Neuron (in vitro differentiated cells): ENCODE measurements around the gene SEC23IP.

Experiments
- H2AFZ ChIP-seq: one replicate; pipeline ENCODE4 v1.6.1; 2013; ENCODE audit warnings: low read depth, mild to moderate bottlenecking, inconsistent platforms, low read length, moderate library complexity
- H3K27me3 ChIP-seq: one replicate; pipeline ENCODE4 v1.6.1; 2013; ENCODE audit warnings: low read length; ENCODE audit not compliant: insufficient read depth
- H3K36me3 ChIP-seq: one replicate; pipeline ENCODE4 v1.6.1; 2013; ENCODE audit warnings: low read length; ENCODE audit not compliant: insufficient read depth
- H3K4me1 ChIP-seq: one replicate; pipeline ENCODE4 v1.6.1; 2013; ENCODE audit warnings: low read length; ENCODE audit not compliant: insufficient read depth
- H3K4me3 ChIP-seq: 2 replicates; pipeline ENCODE4 v1.5.1; 2013; ENCODE audit warnings: mild to moderate bottlenecking, low read length, moderate library complexity
- H3K9me3 ChIP-seq: one replicate; pipeline ENCODE4 v1.6.1; 2013; ENCODE audit warnings: low read length

The SEC23IP gene

DNA sequence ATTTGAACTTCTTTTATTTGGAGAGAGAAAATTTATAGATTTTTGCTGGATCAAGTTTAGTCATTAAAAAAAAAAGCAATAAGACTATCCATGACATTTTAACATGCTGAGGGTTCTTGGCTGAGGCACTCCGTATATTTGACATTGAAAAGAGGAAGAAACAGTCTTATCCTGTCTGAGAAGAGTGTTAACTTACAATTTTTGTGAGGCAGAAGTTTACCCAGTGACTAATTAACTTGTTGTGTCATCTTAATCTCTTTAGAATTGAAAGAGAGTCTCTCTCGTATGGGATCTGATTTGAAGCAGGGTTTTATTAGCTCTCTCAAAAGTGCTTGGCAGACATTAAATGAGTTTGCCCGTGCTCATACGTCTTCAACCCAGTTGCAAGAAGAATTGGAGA, 39.3 kb downstream of the SEC23IP start:
- H3K27me3 ChIP-seq: no peaks in the 10 kb centered on the region
- H3K36me3 ChIP-seq: peaks cover 69% of the 10 kb centered on the region
- H3K4me3 ChIP-seq: no peak overlapping the region
- H2AFZ ChIP-seq: no peak overlapping the region
- H3K9me3 ChIP-seq: no peaks in the 10 kb centered on the region
- peaks cover 18% of the 10 kb centered on the region for H3K4me1 ChIP-seq

DNA sequence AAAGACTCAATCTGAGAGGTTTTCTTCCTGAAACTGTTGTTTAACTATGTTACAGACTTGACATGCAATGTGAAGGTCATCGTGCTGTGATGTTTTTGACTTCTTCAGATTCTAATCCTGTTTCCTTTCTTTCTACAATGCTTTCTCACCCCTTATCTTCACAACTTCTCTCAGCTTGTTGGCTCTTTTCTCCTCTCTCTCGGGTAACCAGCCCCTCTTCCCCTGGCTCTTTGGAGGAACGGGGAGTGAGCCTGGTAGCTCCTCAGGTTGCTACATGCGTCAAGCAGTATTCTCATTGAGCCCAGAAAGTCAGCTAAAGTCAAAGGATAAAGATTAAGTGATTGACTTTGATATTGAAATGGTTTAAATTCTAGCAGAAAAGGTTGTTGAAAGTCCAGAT, 40.1 kb downstream of the SEC23IP start:
- H3K4me1 ChIP-seq: peaks cover 18% of the 10 kb centered on the region
- no peak overlapping the region for H3K4me3 ChIP-seq
- H3K27me3 ChIP-seq: no peaks in the 10 kb centered on the region
- H3K9me3 ChIP-seq: no peaks in the 10 kb centered on the region
- H3K36me3 ChIP-seq: peaks cover 67% of the 10 kb centered on the region
- H2AFZ ChIP-seq: no peak overlapping the region

- Histone ChIP-seq H3K27me3 (no peaks in the 10 kb centered on the region), H3K4me1 (peaks cover 18% of the 10 kb centered on the region), H3K9me3 (no peaks in the 10 kb centered on the region), H2AFZ (no peak overlapping the region), H3K36me3 (peaks cover 66% of the 10 kb centered on the region), H3K4me3 (no peak overlapping the region)
Measured at GRCh38 chr10:119933179-119933578, 40.6 kb downstream of the SEC23IP start.

DNA sequence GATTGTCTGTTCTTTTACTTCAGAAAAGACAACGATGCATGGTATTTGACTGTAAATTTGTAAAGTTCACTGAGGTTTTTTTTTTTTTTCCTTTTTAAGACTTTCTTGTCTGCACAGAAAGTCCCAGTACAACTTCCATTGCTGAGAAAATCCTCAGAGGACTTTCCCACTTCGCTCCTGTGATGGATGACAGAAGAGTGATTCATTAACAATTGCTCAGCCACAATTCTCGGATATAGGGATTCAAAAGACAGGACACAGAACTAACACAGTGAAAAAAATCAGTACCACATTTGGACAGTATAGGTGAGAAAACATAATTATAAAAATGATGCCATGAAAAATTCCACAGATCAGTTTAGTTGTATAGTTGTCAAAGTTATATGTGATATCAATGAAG, 48.0 kb downstream of the SEC23IP start:
- Histone ChIP-seq H3K4me1 (no peaks in the 10 kb centered on the region), H3K27me3 (no peaks in the 10 kb centered on the region), H3K36me3 (peaks cover 58% of the 10 kb centered on the region), H2AFZ (no peak overlapping the region), H3K4me3 (no peak overlapping the region), H3K9me3 (no peaks in the 10 kb centered on the region)

DNA sequence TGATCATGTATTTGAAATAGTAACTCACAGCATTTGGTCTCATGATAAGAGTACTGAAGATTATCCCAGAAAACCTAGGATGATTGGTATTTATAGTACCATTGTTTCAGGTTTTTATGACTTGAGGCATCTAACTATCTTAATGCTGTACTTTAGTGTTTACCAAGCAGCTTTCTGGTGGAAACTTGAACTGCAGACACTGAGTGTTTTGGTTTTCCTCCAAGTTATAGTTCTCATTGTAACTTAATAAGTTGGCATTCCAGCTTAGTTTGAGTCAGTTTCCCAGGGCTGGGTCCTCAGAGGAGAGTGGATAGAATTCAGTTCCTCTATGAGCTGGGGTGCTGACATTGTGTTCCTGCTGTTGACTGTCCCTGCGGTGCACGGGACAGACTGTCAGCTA, 50.4 kb downstream of the SEC23IP start:
- Histone ChIP-seq H2AFZ (no peak overlapping the region), H3K9me3 (no peaks in the 10 kb centered on the region), H3K27me3 (no peaks in the 10 kb centered on the region), H3K36me3 (peaks cover 45% of the 10 kb centered on the region), H3K4me1 (no peaks in the 10 kb centered on the region), H3K4me3 (no peak overlapping the region)

GRCh38 chr10:119945805-119946204, 53.3 kb downstream of the SEC23IP start:
- H3K36me3 ChIP-seq: peaks cover 32% of the 10 kb centered on the region
- no peaks in the 10 kb centered on the region for H3K9me3 ChIP-seq
- H3K27me3 ChIP-seq: no peaks in the 10 kb centered on the region
- H2AFZ ChIP-seq: no peak overlapping the region
- no peaks in the 10 kb centered on the region for H3K4me1 ChIP-seq
- H3K4me3 ChIP-seq: no peak overlapping the region

DNA sequence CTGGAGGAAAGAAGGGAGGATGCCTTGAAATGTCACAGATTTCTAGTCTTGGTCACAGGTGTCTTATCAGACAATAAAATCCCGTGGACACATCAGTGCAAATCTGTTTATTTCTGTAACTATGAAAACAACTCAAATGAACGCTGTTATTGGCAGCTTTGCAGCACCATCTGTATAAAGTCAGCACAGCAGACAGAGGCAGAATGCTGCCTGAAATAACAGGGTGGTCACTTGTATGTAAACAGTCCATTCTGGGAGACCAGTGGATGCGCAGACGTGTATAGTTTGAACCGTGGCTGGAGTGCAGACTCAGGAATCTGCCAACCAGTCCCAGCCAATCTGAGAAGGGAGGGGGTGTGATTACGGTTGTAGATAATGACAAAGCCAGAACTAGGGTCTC, 54.8 kb downstream of the SEC23IP start:
- Histone ChIP-seq H3K4me3 (no peak overlapping the region), H3K36me3 (peaks cover 20% of the 10 kb centered on the region), H3K9me3 (no peaks in the 10 kb centered on the region), H3K27me3 (no peaks in the 10 kb centered on the region), H3K4me1 (no peaks in the 10 kb centered on the region), H2AFZ (no peak overlapping the region)

DNA sequence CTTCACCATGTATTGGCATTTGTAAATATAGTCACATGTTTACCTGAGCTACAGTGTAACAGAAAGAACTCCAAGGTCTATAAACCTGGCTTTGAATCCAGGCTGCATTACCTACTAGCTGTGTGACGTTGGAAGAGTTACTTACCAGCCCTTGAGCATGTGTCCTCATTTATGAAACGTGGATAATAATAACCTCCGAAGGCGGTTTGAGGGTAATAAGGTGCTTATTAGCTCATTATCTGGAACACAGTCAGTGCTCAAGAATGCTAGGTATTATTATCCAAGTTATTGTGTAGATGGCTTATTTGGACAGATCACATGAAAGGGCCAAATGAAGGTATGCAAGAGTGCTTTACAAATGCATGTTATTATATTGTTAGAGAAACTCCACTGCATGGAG, 64.9 kb downstream of the SEC23IP start:
- no peak overlapping the region for H2AFZ ChIP-seq
- H3K27me3 ChIP-seq: no peaks in the 10 kb centered on the region
- H3K36me3 ChIP-seq: no peaks in the 10 kb centered on the region
- no peaks in the 10 kb centered on the region for H3K4me1 ChIP-seq
- H3K4me3 ChIP-seq: no peak overlapping the region
- H3K9me3 ChIP-seq: no peaks in the 10 kb centered on the region

- Histone ChIP-seq H2AFZ (no peak overlapping the region), H3K4me1 (no peaks in the 10 kb centered on the region), H3K36me3 (no peaks in the 10 kb centered on the region), H3K4me3 (no peak overlapping the region), H3K27me3 (no peaks in the 10 kb centered on the region), H3K9me3 (no peaks in the 10 kb centered on the region)
Measured at GRCh38 chr10:119962837-119963236, 70.3 kb downstream of the SEC23IP start.

- Histone ChIP-seq H3K4me1 (no peaks in the 10 kb centered on the region), H2AFZ (no peak overlapping the region), H3K4me3 (no peak overlapping the region), H3K9me3 (no peaks in the 10 kb centered on the region), H3K27me3 (no peaks in the 10 kb centered on the region), H3K36me3 (no peaks in the 10 kb centered on the region)
Measured at GRCh38 chr10:119967066-119967465, 74.5 kb downstream of the SEC23IP start.

DNA sequence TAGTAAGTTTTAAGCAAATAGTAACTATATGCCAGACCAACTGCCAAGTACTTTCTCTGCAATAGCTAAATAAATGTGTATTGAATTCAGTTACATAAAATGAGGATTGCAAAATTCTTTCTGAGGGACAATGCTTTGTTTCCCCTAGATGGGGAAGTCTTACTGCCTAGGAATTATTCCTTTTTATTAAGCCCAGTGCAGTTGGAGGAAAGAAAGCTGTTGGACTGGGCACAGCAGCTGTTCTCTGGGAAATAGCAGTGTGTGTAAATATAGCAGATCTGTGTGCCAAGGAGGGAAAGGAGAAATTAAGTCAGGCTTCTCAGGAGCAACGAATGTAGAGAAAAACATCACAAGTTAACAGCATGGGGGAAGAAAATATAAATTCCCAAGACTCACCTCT, 77.1 kb downstream of the SEC23IP start:
- Histone ChIP-seq H2AFZ (no peak overlapping the region), H3K4me1 (peaks cover 2% of the 10 kb centered on the region), H3K27me3 (no peaks in the 10 kb centered on the region), H3K9me3 (no peaks in the 10 kb centered on the region), H3K4me3 (no peak overlapping the region), H3K36me3 (no peaks in the 10 kb centered on the region)

- no peak overlapping the region for H3K4me3 ChIP-seq
- no peaks in the 10 kb centered on the region for H3K36me3 ChIP-seq
- H3K27me3 ChIP-seq: no peaks in the 10 kb centered on the region
- peaks cover 2% of the 10 kb centered on the region for H3K4me1 ChIP-seq
- H2AFZ ChIP-seq: no peak overlapping the region
- H3K9me3 ChIP-seq: no peaks in the 10 kb centered on the region
Measured at GRCh38 chr10:119970107-119970506, 77.6 kb downstream of the SEC23IP start.

DNA sequence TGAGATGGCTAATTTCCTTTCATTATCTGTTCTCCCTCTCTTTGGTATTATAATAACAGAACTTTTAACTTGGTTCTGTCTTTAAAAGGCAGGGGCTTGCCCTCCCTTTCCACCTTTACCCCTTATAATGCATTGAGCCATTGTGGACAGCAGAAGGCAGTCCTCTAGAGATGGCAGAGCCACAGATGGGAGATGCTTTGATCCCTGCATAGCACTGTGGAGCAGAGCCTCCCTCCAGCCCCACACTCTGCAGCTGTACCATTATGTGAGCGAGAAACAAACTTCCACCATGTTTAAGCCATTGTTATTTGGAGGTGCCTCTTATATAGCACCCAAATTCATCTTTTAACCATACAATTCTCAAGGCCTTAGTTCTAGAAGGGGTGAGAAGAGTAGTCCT, 78.4 kb downstream of the SEC23IP start:
- Histone ChIP-seq H2AFZ (no peak overlapping the region), H3K27me3 (no peaks in the 10 kb centered on the region), H3K4me3 (no peak overlapping the region), H3K9me3 (no peaks in the 10 kb centered on the region), H3K4me1 (peaks cover 2% of the 10 kb centered on the region), H3K36me3 (no peaks in the 10 kb centered on the region)

- Histone ChIP-seq H3K4me1 (peaks cover 2% of the 10 kb centered on the region), H3K36me3 (no peaks in the 10 kb centered on the region), H2AFZ (no peak overlapping the region), H3K9me3 (no peaks in the 10 kb centered on the region), H3K27me3 (no peaks in the 10 kb centered on the region), H3K4me3 (no peak overlapping the region)
Measured at GRCh38 chr10:119973281-119973680, 80.8 kb downstream of the SEC23IP start.
